IPS-11a (cell line): ENCODE results near the gene FNIP1.
"Not testable (repeated sequence)": the region's sequence is repeated elsewhere in the genome, so short reads cannot be mapped to it uniquely, and the experiment has no call there.

Experiments used
- H3K4me3 ChIP-seq: one replicate; pipeline ENCODE4 v1.5.1; 2013; ENCODE audit warnings: low read depth, low read length, control low read depth

FNIP1 gene

GRCh38 chr5:131754363-131754762, 42.5 kb downstream of the FNIP1 start:
- H3K4me3 ChIP-seq, result no peak overlapping the region

- H3K4me3 ChIP-seq, result no peak overlapping the region
These were observed 45.3 kb downstream of the FNIP1 start for GRCh38 chr5:131751506-131751905.

DNA sequence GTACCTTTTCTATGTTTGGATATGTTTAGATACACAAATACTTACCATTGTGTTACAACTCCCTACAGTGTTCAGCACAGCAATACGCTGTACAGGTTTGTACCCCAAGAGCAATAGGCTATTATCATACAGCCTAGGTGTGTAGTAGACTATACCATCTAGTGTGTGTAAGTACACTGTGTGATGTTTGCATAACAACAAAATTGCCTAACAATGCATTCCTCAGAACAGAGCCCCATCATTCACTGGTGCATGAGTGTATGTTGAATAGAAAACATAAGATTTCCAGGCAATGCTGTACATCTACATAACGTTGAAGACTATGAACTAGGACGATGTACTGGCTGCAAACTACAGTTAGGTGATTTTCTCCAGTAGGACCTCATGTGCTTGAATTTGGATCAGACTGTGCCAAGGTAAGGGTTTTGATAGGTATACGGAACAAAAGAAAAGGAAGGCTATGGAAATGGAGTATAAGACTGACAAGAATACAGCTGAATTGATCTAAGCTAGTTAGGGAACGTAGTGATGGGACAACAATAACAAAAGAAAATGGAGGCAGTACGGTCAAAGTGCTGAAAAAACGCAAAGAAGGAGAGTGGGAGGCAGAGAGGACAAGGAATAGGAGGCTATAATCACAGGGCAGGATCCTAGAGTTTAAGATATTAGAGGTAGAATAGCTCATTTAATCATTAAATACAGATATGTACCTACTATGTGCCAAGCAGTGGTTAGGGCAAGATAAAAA, 46.9 kb downstream of the FNIP1 start:
- no peak overlapping the region for H3K4me3 ChIP-seq

- no peak overlapping the region for H3K4me3 ChIP-seq
These were observed 47.7 kb downstream of the FNIP1 start for GRCh38 chr5:131749138-131749537.

- H3K4me3 ChIP-seq, result no peak overlapping the region
These were observed 49.4 kb downstream of the FNIP1 start for GRCh38 chr5:131747180-131748105.

DNA sequence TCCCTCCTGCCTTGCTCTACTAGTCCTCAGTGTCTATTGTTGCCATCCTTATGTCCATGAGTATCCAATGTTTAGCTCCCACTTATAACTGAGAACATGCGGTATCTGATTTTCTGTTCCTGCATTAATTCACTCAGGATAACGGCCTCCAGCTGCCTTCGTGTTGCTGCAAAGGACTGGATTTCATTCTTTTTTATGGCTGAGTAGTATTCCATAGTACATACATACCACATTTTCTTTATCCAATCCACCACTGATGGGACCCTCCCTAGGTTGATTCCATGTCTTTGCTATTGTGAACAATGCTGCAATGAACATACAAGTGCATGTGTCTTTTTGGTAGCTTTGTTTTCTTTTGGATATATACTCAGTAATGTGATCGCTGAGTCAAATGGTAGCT, 50.4 kb downstream of the FNIP1 start:
- no peak overlapping the region for H3K4me3 ChIP-seq

GRCh38 chr5:131745703-131746102, 51.1 kb downstream of the FNIP1 start:
- H3K4me3 ChIP-seq, result no peak overlapping the region

DNA sequence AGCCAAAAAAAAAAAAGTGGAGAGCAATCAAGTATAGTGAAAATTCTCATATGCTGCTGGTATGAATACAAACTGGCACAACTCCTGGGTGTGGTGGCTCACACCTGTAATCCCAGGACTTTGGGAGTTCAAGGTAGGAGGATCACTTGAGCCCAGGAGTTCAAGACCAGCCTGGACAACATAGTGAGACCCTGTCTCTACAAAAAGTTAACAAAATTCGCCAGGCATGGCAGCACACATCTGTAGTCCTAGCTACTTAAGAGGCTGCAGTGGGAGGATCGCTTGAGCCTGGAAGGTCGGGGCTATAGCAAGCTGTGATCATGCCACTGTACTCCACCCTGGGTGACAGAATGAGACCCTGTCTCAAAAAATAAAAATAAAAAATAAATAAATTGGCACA, 51.7 kb downstream of the FNIP1 start:
- no peak overlapping the region for H3K4me3 ChIP-seq

DNA sequence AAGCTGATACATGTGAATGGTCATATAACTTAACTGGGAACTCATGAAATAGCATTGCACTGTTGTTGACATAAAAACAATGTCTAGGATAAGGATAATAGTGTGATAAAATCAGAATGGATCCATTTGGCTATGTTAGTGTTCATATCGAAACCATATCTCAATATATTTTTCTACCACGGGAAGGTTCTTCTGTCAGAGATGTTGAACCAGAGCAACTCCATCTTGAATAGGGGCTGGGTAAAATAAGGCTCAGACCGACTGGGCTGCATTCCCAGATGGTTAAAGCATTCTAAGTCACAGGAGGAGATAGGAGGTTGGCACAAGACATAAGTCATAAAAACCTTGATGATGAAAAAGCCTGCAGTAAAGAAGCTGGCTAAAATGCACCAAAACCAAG, 56.3 kb downstream of the FNIP1 start:
- no peak overlapping the region for H3K4me3 ChIP-seq

DNA sequence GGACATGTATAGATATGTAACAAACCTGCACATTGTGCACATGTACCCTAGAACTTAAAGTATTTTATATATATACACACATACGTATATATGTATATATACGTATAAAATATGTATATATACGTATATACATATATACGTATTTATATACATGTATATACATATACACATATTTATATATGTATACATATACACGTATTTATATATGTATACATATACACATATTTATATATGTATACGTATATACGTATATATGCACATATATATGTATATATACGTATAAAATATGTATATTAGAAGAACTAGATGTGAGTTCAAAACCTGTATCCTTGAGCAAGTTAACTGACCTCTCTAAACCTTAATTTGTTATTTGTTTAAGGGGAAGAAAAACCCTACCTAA, 61.4 kb downstream of the FNIP1 start:
- H3K4me3 ChIP-seq, result no peak overlapping the region

DNA sequence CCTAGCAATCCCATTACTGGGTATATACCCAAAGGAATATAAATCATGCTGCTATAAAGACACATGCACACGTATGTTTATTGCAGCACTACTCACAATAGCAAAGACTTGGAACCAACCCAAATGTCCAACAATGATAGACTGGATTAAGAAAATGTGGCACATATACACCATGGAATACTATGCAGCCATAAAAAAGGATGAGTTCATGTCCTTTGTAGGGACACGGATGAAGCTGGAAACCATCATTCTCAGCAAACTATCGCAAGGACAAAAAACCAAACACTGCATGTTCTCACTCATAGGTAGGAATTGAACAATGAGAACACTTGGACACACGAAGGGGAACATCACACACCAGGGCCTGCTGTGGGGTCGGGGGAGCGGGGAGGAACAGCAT, 61.9 kb downstream of the FNIP1 start:
- H3K4me3 ChIP-seq, result not testable (repeated sequence)

DNA sequence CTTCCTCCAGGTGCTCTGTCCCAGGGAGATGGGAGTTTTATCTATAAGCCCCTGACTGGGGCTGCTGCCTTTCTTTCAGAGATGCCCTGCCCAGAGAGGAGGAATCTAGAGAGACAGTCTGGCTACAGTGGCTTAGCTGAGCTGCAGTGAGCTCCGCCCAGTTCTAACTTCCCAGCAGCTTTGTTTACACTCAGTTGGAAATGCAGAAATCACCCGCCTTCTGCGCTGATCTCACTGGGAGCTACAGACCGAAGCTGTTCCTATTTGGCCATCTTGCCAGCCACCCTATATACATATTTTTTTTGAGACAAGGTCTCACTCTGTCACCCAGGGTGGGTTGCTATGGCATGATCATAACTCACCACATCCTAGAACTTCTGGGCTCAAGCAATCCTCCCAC, 67.5 kb downstream of the FNIP1 start:
- H3K4me3 ChIP-seq, result not testable (repeated sequence)

DNA sequence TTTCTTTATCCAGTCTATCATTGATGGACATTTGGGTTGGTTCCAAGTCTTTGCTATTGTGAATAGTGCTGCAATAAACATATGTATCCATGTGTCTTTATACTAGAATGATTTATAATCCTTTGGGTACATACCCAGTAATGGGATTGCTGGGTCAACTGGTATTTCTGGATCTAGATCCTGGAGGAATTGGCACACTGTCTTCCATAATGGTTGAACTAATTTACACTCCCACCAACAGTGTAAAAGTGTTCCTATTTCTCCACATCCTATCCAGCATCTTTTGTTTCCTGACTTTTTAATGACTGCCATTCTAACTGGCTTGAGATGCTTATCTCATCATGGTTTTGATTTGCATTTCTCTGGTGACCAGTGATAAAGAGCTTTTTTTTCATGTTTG, 72.7 kb downstream of the FNIP1 start:
- not testable (repeated sequence) for H3K4me3 ChIP-seq

DNA sequence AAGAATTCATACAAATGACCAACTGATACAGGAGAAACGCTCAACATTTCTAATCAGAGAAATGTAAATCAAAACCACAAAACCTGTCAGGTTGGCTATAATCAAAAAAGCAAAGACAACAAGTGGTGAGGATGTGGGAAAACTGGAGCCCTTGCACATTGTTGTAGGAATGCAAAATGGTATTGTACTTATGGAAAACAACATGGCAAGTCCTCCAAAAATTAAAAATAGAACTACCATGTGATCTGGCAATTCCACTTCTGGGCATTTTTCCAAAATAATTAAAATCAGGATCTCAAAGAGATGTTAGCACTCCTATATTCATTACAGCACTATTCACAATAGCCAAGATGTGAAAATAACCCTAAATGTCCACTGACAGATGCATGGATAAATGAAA, 76.1 kb downstream of the FNIP1 start:
- H3K4me3 ChIP-seq, result no peak overlapping the region

GRCh38 chr5:131719564-131719963, 77.3 kb downstream of the FNIP1 start:
- H3K4me3 ChIP-seq, result no peak overlapping the region

GRCh38 chr5:131718487-131719014, 78.3 kb downstream of the FNIP1 start:
- no peak overlapping the region for H3K4me3 ChIP-seq

DNA sequence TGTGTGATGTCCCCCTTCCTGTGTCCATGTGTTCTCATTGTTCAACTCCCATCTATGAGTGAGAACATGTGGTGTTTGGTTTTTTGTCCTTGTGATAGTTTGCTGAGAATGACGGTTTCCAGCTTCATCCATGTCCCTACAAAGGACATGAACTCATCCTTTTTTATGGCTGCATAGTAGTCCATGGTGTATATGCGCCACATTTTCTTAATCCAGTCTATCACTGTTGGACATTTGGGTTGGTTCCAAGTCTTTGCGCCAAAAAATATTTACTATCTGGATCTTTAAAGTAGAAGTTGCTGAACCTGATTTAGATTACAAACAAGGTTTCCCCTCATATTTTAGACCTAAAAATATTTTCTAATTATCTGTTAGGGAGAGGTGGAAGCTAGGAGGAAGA, 79.7 kb downstream of the FNIP1 start:
- not testable (repeated sequence) for H3K4me3 ChIP-seq

DNA sequence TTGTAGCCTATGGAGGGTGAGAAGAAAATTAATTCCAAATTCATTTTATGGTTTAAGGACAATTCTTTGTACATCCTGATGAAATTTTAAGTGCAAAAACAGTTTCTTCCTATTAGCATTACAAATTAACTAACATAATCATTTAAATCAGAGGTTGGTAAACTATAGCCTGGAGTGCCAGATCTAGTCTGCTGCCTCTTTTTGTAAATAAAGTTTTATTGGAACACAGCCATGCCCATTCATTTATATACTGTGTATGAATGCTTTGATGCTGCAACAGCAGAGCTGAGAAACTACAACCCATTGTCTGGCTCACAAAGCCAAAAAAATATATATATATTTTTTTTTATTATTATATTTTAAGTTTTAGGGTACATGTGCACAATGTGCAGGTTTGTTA, 80.2 kb downstream of the FNIP1 start:
- H3K4me3 ChIP-seq, result no peak overlapping the region

DNA sequence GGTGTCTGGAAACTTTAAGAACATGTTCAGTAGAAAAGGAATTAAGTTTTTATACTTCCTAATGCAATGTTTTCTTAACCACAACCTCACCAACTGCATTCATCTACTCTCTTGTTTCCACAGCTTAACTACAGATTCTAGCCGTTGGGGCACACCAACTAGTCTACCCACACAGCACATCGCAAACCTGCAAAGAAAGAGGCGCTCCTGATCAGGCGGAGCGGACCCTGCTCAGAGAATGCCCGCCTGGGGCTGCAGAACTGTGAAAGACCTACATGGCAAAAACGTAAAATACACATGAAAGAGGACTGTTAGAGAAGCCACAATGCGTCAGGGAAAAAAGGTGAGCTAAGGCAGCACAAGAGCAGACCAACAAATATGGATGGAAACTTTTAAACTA, 86.4 kb downstream of the FNIP1 start:
- no peak overlapping the region for H3K4me3 ChIP-seq

- no peak overlapping the region for H3K4me3 ChIP-seq
These were observed 87.8 kb downstream of the FNIP1 start for GRCh38 chr5:131709043-131709442.

- no peak overlapping the region for H3K4me3 ChIP-seq
These were observed 90.5 kb downstream of the FNIP1 start for GRCh38 chr5:131706281-131706680.

DNA sequence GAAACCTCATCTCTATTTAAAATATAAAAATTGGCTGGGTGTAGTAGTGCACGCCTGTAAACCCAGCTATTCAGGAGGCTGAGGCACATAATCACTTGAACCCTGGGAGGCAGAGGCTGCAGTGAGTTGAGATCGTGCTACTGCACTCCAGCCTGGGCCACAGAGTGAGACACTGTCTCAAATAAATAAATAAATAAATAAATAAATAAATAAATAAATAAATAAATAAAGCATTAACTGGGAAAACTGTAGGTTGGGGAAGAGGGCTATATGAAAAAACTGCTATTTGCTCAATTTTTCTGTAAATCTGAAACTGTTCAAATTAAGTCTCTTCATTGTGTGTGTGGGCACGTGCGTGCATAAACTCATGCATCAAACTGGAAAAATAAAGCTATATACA, 101.9 kb downstream of the FNIP1 start:
- no peak overlapping the region for H3K4me3 ChIP-seq
